RWPE1 (cell line): ENCODE measurements around the gene SHE.

Source experiments
- CTCF ChIA-PET: fragments of 350-600 bp; sonication (Branson Sonifier 250); formaldehyde crosslinking; extraction: SDS; loops from one replicate; lab custom pipeline; 2021; lab: Yijun Ruan, JAX
- POLR2A ChIA-PET: fragments of 400-600 bp; formaldehyde crosslinking; extraction: SDS; loops from one replicate; lab custom pipeline; 2020; ENCODE audit warnings: antibody characterized with exemption; ENCODE audit not compliant: low non-redundant PET; lab: Yijun Ruan, JAX
- DNase-seq: peaks from one replicate; pipeline ENCODE4 v3.0.0; 2012; ENCODE audit warnings: low spot score
- H3K27ac ChIP-seq: fragments of 450-650 bp; 2 replicates; pipeline ENCODE4 v1.5.1; 2017
- CTCF ChIP-seq: fragments of 450-650 bp; conservative IDR thresholded peaks from 2 replicates; pipeline ENCODE4 v1.5.1; 2017; ENCODE audit warnings: low read depth, mild to moderate bottlenecking

Gene SHE

GRCh38 chr1:154446789-154447188 is 55.4 kb downstream of the SHE start:
- H3K27ac ChIP-seq, result peak overlapping the region; percentile 57; the same call in 1 of the 2 replicates
- CTCF ChIA-PET, result interaction anchor here (0.6 kb wide), 1 partner anchor 52 kb away, joined by 4 read pairs; no protein-coding TSS in a partner anchor
- TF ChIP-seq CTCF, result no peak
- POLR2A ChIA-PET, result no interaction called here
- no peak for DNase-seq

GRCh38 chr1:154446292-154446691 is 55.9 kb downstream of the SHE start:
- ChIA-PET POLR2A (no interaction called here), CTCF (interaction anchor here (0.6 kb wide), 1 partner anchor 51 kb away, joined by 4 read pairs; no protein-coding TSS in a partner anchor)
- DNase-seq, result no peak
- peak overlapping the region; percentile 57 for H3K27ac ChIP-seq
- TF ChIP-seq CTCF, result no peak

- peak overlapping the region; percentile 57 for H3K27ac ChIP-seq
- ChIA-PET POLR2A (interaction anchor here (0.5 to 0.6 kb wide), 2 partner anchors 161 to 285 kb away, joined by 4 to 8 read pairs; no protein-coding TSS in a partner anchor), CTCF (interaction anchor here (0.6 to 1.0 kb wide), 2 partner anchors 13 to 35 kb away, joined by 3 to 4 read pairs; no protein-coding TSS in a partner anchor)
- no peak for TF ChIP-seq CTCF
- no peak for DNase-seq
Observed at GRCh38 chr1:154445040-154445472, 57.2 kb downstream of the SHE start.

GRCh38 chr1:154443274-154444013 is 58.8 kb downstream of the SHE start:
- POLR2A ChIA-PET, result no interaction called here
- DNase-seq, result no peak
- TF ChIP-seq CTCF, result no peak
- CTCF ChIA-PET, result interaction anchor here (0.6 to 1.0 kb wide), 3 partner anchors 23 to 1086 kb away, joined by 3 read pairs; partner anchors contain the start of gene S100A9
- H3K27ac ChIP-seq, result peak overlapping the region; percentile 57

GRCh38 chr1:154442006-154442740 is 60.0 kb downstream of the SHE start:
- no peak for DNase-seq
- peak overlapping the region; percentile 23 for H3K27ac ChIP-seq
- peak; percentile 18 for TF ChIP-seq CTCF
- ChIA-PET POLR2A (no interaction called here), CTCF (interaction anchor here (1.0 kb wide), 1 partner anchor 25 kb away, joined by 3 read pairs; no protein-coding TSS in a partner anchor)

- TF ChIP-seq CTCF, result no peak
- POLR2A ChIA-PET, result no interaction called here
- DNase-seq, result no peak
- H3K27ac ChIP-seq, result no peak overlapping the region
- CTCF ChIA-PET, result no interaction called here
Observed at GRCh38 chr1:154441241-154441888, 60.8 kb downstream of the SHE start.
